WI38 (cell line): ENCODE measurements around the gene TUG1.

Experiments
- H3K4me3 ChIP-seq: 2 replicates; pipeline ENCODE4 v1.5.1; 2011; ENCODE audit warnings: low read depth, mild to moderate bottlenecking, control low read depth, low read length
- CTCF ChIP-seq: IDR thresholded peaks from 2 replicates; pipeline ENCODE4 v1.5.1; 2012; ENCODE audit warnings: low read depth, mild to moderate bottlenecking, control low read depth, low read length

Gene TUG1

GRCh38 chr22:30984317-30984716 lies 15.3 kb downstream of the TUG1 start:
- TF ChIP-seq CTCF: no peak

GRCh38 chr22:30985561-30986208 lies 16.6 kb downstream of the TUG1 start:
- TF ChIP-seq CTCF: no peak
- H3K4me3 ChIP-seq: no peak overlapping the region

More at GRCh38 chr22:30984317-30984716, 15.3 kb downstream of the TUG1 start:
- no peak overlapping the region for H3K4me3 ChIP-seq

GRCh38 chr22:30989474-30989873 lies 20.4 kb downstream of the TUG1 start:
- no peak overlapping the region for H3K4me3 ChIP-seq
- no peak for TF ChIP-seq CTCF

GRCh38 chr22:30990690-30991089 lies 21.6 kb downstream of the TUG1 start:
- TF ChIP-seq CTCF: no peak
- no peak overlapping the region for H3K4me3 ChIP-seq

GRCh38 chr22:30992565-30992964 lies 23.5 kb downstream of the TUG1 start:
- H3K4me3 ChIP-seq: no peak overlapping the region
- TF ChIP-seq CTCF: no peak

- H3K4me3 ChIP-seq: no peak overlapping the region
- no peak for TF ChIP-seq CTCF
Observed at GRCh38 chr22:30994960-30995359, 25.9 kb downstream of the TUG1 start.

GRCh38 chr22:30996462-30996861 lies 27.4 kb downstream of the TUG1 start:
- TF ChIP-seq CTCF: no peak

More at GRCh38 chr22:30996462-30996861, 27.4 kb downstream of the TUG1 start:
- H3K4me3 ChIP-seq: no peak overlapping the region
